Activated CD8-positive, alpha-beta memory T cell treated with anti-CD3 and anti-CD28 coated beads for 4 hours (primary cell): ENCODE results near the gene EPB41.
"Not testable (repeated sequence)": the region's sequence is repeated elsewhere in the genome, so short reads cannot be mapped to it uniquely, and the experiment has no call there.

Source experiments
- DNase-seq, 2 donors: peaks; one replicate each; pipeline ENCODE4 v3.0.0-alpha.2; 2020; ENCODE audit warnings: low read depth in 2 of 2

The EPB41 gene

DNA sequence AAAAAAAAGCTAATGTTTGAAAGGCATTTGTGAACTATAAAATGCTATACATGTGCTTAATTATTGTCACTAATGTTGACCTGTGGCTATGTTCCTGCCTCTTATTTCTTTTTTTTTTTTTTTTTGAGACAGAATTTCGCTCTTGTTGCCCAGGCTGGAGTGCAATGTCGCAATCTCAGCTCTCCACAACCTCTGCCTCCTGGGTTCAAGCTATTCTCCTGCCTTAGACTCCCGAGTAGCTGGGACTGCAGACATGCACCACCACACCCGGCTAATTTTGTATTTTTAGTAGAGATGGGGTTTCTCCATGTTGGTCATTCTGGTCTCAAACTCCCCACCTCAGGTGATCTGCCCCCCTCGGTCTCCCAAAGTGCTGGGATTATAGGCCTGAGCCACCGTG lies 193.7 kb downstream of the EPB41 start:
- not testable (repeated sequence) for DNase-seq

DNA sequence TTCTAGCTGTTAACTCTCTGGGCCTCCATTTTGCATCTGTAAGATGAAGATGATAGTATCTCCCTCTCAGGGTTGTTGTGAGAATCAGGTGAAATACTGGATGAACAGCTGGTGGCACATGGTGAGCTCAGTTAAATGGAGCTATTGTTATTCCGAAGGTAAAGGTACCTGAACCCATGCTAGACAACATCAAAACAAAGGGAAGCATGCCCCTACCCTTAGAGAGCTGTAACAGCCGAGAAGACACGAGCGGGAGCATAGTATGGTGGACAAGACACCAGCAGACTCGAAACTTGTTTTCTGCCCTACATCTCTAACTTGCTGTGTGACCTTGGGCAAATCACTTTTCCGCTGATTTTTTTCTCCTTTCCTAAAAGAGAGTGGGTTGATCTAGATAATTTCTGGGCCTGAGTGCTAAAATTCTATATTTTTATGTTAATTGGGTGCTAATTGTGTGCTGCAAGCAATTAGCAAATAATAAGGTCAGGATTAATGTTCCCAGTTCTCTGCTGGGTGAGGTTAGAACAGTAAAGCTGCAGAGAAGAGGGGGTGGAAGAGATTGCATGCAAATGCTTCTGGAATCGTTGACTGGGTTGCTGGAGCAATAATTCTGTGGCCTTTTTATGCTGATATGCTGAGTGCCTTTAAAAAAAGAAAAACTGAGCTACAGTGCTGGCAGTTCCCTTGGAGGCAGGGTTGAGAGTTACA lies 198.5 kb downstream of the EPB41 start:
- no peak for DNase-seq

DNA sequence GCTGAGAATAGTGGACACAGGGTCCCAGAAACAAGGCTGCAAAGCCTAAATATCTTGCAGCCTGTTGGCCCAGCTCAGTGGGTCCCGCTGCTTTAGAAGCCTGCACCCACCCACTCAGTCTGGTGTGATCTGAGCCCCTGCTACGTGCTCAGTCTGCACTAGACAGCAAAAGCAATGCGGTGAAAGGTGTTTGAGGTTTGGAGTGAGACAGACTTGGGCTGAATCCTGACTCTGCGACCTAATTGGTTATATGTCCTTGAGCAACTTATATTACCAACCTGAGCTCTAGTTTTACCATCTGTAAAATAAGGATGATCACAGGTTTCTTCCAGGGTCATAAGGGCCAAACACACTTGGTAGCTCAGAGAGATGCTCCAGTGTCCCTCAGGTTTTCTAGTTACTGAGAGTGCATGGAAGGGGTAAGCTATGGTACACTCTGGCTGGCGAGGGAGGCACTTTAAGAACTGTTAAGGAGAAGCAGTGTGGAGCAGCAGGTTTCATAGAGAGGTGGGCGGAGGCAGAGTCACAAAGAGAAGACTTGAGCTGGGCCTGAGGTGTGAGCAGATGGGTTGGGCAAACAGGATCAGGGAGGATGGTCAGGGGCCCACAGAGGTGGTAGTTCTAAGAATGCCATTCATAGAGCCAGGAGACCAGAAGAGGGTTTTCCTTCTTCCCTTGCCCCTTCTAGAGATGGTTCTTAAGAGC lies 199.2 kb downstream of the EPB41 start:
- no peak for DNase-seq

DNA sequence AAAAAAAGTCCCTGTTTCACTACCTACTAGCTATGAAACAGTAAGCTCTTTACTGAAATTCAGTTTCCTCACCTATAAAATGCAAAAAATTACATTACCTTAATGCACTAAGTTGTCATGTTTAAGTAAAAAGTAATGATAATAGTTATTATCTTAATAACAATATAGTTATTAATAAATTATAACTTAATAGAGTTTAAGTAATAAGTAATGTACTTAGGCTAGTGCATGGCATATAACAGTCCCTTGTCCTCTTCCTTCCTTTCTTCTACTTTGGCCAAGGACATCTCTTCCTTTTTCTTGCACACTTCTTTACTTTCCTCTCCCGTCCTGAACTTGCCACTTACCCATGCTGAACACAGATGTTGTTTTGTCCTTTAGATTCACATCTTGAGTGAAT lies 200.3 kb downstream of the EPB41 start:
- DNase-seq, result no peak

DNA sequence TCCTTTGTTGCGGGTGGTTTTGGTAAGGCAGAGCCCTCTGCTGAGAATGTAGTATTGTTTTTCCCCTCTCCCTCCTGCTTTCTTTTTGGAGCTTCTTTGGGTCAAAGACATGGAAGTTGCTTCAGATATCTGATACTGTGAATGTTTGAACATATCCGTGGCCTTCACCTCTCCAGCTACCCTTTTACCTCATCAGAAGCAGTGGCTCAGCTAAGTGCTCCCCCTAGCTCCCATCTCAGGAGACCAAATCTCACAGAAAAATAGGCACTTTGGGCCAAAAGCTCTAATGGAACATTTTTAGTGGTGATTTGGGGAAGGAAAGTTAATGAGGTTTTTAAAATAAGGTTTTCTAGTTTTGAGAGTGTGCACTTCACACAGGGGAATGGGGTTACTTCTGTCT lies 203.0 kb downstream of the EPB41 start:
- DNase-seq, result no peak

DNA sequence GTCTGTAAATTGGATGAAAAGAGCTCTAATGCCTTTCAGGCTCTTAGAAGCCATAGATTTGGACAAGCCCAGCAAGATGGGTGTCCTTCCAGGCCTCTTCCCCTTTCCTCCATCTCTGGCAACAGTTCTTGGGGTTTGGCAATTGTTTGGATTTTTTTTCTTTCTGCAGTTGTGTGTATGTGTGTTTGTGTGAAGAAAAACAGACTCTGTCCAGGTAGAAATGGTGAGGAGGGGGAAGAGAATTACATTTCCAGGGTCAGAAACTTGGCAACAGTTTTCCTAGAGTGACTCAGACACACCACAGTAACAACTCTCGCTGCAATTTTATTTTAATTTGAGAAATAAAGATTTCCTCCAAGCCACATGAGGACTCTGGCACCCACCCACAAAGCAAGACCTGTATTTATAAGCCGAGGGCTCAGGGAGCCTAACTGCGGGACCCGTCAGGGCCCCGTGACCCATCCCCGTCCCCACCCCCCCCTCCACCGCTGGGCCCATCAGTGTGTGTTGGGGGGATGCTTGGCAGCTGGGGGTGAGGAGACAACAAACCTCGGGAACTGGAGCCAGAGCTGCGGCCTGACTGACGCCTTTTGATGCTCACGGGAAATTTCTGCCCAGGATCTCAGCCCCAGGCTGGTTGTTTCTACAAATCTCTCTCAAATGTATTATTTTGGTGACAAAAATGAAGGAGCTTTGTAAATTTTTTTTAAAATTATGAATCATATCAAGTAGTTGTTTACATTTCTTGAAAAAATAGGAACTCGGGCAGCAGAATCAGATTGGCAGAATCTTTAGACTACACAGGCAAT lies 205.0 kb downstream of the EPB41 start:
- DNase-seq, result no peak

DNA sequence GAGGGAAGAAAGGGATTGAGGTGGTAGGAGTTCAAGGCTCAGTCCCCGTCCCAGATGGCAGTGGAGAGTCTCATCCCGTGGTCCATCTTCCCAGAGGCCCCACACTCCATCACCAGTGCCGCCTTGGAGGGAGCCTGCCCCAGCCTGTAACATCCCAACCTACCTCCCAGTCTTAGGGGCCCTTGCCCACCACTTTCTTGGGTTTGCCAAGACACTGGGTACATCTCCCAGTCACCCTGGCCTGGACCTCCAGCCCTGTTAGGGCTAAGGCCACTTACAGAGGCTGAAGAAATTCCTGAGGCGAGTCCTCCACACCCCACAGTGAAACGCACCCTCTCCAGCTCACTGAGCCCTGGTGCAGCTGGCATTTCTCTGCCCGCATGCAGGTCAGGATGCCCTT lies 206.0 kb downstream of the EPB41 start:
- no peak for DNase-seq

DNA sequence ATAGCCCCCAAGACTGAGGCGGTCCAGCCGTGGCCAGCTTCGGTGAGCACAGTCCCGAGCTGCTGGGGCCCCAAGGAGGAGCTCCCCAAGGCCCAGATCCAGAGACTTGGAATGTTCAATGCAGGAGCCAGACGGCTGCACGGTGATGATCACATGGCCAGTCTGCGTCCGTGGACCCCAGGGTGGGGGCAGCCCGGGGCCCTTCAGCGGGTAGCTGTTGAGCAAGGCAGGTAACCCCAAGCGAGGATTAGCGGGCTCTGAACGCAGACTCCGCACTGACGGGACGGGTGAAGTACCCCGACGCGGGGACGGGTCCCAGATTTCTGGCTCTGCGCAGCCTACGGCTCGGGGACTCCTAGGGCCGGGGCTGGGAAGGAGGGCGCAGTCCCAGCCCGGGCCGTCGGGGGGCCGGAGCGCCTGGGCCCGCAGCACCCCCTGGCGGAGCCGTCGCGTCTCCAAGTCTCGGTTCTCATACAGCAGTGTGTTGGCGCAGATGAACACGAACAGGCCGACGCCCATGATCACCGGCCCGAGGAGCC lies 206.6 kb downstream of the EPB41 start:
- DNase-seq, result peak; percentile 24 to 30

DNA sequence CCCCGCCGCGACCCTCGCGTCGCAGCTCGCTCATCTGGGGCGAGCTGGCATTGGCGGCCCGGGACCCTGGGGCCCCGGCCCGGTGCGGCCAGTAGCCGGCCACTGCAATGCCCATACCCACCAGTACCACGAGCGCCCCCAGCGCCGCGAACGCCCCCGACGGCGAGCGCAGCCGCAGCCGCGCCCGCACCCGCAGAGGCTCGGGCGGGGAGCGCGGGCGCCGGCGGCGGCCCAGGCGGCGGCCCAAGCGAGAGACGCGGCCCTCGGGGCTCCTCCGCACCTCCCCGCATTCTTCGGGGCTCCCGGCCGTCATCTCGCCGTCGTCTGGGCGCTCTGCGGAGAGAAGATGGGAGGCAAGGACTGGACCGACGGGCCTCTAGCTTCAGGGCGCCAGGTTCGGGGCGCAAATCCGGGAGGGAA lies 207.2 kb downstream of the EPB41 start:
- no peak for DNase-seq

DNA sequence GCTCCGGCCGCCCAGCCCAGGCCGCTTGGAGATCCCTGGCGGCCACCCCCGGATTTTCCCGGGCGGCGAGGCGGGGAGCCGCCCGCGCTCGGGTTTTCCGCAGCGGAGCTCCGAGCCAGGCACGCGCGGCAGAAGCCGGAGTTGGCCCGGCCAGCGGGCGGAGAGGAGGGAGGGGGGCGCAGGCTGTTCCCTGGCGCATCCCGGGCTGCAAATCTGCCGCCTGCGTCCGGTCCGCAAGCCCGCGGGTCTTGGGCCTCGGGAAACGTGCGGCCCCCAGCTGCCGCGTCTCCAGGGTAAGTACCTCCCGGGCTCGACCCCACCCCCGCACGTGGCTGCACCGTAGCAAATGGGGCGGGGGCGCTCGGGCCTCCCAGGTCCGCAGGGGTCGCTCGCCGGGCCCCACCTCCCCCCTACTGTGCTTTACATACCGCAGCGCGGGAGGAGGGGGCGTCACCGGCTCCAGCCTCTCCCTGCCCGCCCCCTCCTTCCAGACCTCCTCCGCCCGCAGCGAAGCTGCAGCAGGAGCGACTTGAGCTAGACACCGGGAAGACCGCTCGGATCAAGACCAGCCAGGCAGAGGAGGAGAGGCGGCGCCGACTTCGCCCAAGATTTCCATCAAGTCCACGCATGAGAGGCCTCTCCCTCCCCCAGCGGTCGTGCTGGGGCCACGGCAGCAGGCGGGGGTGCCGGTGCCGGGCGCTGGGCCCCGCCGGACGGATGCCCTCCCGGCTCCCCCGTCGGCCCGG lies 207.7 kb downstream of the EPB41 start:
- DNase-seq, result no peak

DNA sequence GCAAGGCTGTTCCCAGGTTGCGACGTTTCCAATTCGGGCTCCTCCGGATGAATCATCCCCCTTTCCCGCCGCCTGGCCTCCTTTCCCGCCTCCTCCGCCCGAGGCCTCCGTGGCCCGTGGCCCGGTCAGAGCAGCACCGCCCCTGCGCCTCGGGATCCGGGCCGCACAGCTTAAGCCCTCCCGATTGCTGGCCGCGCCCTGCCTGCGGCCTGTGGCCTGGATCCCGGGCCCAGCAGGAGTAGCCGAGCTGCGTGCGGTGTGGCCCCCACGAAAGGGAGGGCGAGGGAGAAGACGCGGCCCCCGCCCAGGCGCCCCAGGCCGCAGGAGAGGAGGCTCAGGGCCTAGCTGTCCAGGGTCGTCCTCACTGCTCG lies 208.3 kb downstream of the EPB41 start:
- no peak for DNase-seq

DNA sequence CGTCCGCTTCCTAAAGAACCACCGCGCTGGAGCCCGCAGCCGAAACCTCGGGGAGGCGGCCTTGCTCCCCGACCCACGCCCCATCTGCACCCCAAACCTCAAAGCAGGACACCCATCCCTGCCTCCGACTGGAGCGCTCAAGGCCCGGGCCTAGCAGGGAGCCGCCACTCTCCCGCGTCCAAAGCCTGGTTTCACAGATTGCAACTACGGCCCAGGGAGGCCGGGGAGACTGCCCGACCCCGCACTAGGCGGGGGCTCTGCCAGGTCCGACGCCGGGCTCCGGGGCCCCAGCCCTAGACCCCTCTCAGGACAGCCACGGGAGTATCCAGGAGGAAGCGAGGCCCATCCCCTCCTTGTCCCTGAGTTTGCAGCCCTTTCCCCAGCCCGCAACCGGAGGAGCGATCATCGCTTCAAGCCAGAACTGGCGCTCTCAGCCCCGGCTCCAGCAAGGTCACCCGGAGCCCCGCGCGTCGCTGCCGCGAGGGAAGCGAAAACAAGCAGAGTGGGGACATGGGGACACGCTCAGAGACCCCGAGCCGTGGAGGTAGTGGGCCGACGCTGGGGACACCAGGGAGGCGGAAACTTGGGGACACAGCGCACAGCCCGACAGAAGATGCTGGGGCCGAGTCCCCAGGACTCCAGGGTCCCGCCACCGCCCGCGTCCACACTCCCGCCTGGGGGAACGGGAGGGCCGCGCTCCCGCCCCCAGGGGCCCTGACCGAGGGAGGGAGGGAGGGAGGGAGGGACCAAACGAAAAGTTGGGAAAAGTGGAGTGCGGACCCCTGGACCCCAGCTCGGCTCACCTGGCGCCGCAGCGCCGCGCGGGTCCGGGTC lies 208.9 kb downstream of the EPB41 start:
- DNase-seq, result no peak

DNA sequence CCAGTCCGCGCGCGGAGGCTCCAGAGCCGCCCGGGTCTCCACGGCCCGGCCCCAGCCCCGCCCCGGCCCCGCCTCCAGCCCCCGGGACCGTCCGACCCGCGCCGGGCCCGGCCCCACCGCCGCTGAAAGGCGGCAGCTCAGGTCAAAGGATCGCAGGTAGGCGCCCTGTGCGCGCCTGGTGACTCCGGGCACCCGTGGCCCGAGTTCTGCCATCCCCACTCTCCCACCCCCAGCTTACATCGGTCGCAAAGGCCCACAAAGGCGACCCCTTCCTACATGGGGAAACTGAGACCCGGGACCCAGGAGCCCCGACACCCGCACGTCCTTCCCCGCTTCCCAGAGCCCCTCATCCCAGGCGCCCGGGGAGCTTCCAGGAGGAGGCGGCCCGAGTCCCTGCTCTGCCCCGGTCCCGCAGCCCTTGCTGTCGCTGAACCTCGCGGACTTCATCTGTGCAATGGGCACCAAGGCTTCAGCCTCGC lies 209.6 kb downstream of the EPB41 start, which contains the start of gene TMEM200B:
Gene TMEM200B, minus strand, starts transcription at position 17 of the 479 bp plus-strand sequence. CDS start 2,075 bp downstream, outside the sequence.
- no peak for DNase-seq

DNA sequence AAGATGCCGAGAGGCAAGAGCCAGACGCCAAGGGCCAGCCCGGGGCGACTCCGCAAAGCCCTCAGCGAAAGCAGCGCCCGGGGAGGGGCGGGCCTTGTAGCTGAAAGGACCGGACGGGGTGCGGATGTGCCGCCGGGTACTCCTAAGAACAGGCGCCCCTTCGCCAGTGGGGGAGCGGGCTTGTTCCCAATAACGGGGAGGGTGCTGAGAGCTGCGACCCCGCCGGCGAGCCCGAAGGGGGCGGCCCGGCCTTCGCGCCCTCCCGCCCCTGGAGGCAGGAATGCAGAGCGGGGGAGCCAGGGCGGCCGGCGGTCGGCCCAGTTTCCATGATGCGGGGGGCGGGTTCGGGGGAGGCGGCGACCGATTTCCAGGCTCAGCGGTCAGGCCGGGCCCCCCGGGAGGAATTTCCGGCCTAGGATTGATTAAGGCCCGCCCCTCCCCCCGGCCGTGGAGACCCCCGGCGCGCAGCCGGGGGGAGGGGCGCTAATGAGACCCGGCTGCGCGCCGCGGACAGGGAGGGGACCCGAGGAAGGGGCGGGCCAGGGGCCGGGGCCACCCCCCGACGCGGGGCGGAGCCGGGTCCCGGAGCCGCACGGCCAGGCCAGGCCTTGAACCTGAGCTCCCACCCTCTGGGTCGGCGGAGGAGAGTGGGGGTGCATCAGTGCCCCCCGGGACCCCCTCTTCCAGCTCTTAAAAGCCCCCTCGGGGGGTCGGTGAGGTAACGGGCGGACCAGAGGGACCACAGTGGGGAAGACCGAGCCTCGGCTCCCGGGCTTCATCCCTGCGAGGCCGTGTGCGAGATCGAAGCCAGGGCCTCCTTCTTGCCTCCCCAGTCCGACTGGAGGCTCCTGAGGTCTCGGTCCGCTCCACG lies 210.2 kb downstream of the EPB41 start:
- DNase-seq, result peak; percentile 10 to 17

DNA sequence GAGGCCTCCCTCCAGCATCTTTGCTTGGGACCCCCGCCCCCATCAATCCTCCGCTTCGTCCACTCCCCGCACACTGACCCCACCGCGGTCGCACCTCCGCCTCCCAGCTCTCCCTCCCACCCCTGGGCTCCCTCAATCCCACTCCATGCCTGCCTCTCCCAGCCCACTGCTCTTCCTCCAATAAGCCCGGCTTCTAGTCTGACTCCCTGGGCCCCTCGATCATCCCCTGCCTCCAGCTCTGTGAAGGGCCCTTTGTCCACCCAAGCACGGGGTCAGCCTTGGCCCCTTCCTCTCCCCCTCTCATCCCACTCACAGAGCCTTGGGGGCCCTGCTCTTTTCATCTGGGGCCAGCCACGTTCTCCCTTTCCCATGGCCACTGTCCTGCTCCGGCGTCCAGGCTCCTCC lies 210.9 kb downstream of the EPB41 start:
- DNase-seq, result no peak

DNA sequence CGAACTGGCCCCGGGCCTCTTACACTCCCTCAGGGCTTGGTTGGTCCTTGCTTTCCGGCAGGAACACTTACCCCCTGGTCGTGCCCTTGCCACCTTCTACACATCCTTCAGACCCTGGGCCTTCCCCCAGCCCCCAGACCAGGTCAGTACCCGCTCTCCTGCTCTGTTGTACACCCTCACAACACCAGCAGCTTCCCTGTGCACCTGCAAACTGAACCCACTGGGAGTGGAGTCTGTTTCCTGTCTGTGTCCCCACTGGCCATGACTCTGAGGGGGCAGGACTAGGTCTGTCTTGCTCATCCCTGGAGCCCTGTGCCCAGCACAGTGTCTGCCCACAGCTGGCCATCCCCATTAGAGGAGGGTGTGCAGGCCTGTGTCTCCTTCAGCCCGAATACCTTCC lies 211.4 kb downstream of the EPB41 start:
- no peak for DNase-seq

DNA sequence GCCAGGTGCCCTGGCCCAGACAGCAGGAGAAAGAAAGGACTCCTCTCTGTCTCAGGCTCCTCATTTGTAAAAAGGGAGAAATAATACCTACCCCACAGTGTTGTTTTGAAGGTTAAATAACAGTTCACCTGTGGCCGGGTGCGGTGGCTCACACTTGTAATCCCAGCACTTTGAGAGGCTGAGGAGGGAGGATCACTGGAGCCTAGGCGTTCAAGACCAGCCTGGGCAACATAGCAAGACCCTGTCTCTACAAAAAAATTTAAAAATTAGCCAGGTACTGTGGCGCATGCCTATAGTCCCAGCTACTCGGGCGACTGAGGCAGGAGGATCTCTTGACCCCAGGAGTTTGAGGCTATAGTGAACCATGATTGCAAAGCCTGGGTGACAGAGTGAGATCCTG lies 211.8 kb downstream of the EPB41 start:
- DNase-seq, result no peak

DNA sequence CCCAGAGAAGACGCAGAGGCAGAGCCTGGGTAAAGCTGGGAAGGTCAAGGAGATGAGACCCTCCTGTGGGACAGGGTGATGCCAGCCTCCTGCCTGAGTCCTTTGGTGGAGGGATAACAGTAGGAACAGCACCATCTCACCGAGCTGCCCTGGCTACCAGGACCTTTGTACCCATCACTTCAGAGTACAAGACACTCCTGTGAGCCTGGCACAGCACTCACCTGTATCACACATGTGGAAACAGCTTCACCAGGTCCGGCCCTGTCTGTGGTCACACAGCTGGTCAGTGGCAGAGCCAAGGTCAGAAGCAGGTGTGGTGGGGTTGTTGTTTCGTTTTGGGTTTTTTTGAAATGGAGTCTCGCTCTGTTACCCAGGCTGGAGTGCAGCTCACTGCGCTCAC lies 214.4 kb downstream of the EPB41 start:
- no peak for DNase-seq

DNA sequence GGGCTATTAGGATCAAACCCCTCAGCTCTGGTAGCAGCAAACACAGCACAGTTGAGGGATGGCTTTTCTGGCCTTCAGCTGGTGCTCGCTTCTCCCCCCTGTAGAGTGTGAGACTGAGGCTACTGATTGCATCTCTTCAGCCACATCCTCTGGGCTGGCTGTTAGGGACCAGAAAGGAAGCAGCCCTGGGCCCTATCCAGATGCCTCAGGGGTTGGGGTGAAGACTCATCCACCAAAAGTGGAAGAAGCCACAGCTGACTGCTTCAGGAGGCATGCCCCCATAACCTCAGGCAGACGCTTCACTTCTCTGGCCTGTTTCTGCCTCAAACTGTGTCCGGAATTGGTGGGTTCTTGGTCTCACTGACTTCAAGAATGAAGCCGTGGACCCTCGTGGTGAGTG lies 215.5 kb downstream of the EPB41 start:
- DNase-seq, result no peak

DNA sequence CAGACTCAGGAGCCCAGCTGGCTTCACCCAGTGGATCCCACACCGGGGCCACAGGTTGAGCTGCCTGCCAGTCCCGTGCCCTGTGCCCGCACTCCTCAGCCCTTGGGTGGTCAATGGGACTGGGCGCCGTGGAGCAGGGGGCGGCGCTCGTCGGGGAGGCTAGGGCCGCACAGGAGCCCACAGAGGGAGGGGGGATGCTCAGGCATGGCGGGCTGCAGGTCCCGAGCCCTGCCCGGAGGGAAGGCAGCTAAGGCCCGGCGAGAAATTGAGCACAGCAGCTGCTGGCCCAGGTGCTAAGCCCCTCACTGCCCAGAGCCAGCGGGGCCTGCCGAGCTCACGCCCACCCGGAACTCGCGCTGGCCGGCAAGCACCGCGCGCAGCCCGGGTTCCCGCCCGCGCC lies 216.7 kb downstream of the EPB41 start:
- DNase-seq, result not testable (repeated sequence)
